NB4 (cell line): ENCODE data around the gene PTP4A1.
"Not testable (repeated sequence)": the region's sequence is repeated elsewhere in the genome, so short reads cannot be mapped to it uniquely, and the experiment has no call there.

Experiments
- DNase-seq: peaks from one replicate; pipeline ENCODE4 v3.0.0; 2010; ENCODE audit warnings: low read depth
- H3K4me3 ChIP-seq: one replicate; pipeline ENCODE4 v1.5.1; 2011; ENCODE audit warnings: mild to moderate bottlenecking, low read depth, low read length, moderate library complexity
- MYC ChIP-seq: IDR thresholded peaks from 2 replicates; pipeline ENCODE4 v1.6.1; 2011; ENCODE audit warnings: low read depth, low read length
- POLR2A ChIP-seq: IDR thresholded peaks from 2 replicates; pipeline ENCODE4 v1.6.1; 2011; ENCODE audit warnings: mild to moderate bottlenecking; ENCODE audit not compliant: insufficient read length; ENCODE audit errors: extremely low read depth
- TF ChIP-seq, protein P1 (sequence below): IDR thresholded peaks from 2 replicates; pipeline ENCODE4 v1.6.1; 2011; ENCODE audit warnings: low read depth, low read length
- TF ChIP-seq, protein P2 (sequence below): IDR thresholded peaks from one replicate; pipeline ENCODE4 v1.5.1; 2012; ENCODE audit warnings: low read depth, low read length

Gene PTP4A1

DNA sequence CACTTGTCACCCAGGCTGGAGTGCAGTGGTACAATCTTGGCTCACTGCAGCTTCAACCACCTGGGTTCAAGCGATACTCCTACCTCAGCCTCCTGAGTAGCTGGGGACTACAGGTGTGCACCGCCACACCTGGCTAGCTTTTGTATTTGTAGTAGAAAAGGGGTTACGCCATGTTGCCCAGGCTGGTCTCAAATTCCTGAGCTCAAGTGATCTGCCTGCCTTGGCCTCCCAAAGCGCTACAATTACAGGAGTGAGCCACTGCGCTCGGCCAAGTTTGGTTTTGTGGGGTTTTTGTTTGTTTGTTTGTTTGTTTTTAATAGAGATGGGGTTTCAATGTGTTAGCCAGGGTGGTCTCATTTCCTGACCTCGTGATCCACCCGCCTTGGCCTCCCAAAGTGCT is 12.3 kb downstream of the PTP4A1 start:
- DNase-seq, result no peak
- TF ChIP-seq MYC, result no peak
- TF ChIP-seq POLR2A, result no peak

DNA sequence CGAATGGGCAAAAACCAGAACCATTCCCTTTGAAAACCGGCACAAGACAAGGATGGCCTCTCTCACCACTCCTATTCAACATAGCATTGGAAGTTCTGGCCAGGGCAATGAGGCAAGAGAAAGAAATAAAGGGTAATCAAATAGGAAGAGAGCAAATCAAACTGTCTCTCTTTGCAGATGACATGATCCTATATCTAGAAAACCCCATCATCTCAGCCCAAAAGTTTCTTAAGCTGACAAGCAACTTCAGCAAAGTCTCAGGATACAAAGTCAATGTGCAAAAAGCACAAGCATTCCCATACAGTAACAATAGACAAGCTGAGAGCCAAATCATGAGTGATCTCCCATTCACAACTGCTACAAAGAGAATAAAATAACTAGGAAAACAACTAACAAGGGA is 13.4 kb downstream of the PTP4A1 start:
- H3K4me3 ChIP-seq, DNase-seq: not testable (repeated sequence)

More for the DNA sequence above, 12.3 kb downstream of the PTP4A1 start:
- H3K4me3 ChIP-seq, result no peak overlapping the region

DNA sequence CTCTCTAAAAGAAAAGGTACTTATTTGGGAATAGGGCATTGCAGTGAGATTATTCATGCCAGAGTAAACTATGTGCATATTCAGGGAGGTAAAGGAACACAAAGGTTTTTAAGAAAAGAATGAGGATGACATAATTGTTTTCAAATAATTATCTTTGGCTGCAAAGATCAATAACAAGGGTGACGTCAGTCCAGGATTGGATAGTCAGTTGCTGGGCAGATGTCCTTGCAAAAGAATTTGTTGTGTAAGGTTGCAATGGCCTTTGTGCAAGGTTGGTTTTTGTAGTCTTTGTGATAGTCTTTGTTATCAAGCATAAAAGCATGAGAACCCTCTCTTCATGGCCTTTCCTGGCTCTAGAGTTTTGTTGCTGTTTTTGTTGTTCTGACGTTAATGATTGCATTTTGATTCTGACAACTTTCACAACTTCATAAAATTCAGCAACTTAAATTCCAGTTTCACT is 17.7 kb downstream of the PTP4A1 start:
- no peak for DNase-seq
- H3K4me3 ChIP-seq, result no peak overlapping the region
- TF ChIP-seq, protein P1, sequence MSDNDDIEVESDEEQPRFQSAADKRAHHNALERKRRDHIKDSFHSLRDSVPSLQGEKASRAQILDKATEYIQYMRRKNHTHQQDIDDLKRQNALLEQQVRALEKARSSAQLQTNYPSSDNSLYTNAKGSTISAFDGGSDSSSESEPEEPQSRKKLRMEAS, result no peak
- TF ChIP-seq, protein P2, sequence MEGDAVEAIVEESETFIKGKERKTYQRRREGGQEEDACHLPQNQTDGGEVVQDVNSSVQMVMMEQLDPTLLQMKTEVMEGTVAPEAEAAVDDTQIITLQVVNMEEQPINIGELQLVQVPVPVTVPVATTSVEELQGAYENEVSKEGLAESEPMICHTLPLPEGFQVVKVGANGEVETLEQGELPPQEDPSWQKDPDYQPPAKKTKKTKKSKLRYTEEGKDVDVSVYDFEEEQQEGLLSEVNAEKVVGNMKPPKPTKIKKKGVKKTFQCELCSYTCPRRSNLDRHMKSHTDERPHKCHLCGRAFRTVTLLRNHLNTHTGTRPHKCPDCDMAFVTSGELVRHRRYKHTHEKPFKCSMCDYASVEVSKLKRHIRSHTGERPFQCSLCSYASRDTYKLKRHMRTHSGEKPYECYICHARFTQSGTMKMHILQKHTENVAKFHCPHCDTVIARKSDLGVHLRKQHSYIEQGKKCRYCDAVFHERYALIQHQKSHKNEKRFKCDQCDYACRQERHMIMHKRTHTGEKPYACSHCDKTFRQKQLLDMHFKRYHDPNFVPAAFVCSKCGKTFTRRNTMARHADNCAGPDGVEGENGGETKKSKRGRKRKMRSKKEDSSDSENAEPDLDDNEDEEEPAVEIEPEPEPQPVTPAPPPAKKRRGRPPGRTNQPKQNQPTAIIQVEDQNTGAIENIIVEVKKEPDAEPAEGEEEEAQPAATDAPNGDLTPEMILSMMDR, result no peak
- TF ChIP-seq MYC (no peak), POLR2A (no peak)

DNA sequence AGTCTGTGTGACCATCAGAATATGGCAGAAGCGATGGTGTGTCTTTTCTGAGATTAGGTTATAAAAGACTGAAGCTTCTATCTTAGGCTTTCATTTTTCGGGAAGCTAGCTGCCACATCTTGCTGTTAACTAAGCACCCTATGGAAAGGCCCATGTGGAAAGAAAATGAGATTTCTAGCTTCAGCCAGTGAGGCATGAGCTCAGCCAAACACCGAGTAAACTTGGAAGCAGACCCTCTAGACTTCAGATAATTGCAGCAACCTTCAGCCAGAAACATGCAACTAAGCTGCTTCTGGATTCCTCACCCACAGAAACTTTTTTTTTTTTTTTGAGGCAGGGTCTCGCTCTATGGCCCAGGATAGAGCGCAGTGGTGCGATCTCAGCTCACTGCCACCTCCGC is 20.6 kb downstream of the PTP4A1 start:
- TF ChIP-seq MYC, result no peak
- TF ChIP-seq, protein P2, result no peak
- H3K4me3 ChIP-seq, result no peak overlapping the region
- no peak for DNase-seq

DNA sequence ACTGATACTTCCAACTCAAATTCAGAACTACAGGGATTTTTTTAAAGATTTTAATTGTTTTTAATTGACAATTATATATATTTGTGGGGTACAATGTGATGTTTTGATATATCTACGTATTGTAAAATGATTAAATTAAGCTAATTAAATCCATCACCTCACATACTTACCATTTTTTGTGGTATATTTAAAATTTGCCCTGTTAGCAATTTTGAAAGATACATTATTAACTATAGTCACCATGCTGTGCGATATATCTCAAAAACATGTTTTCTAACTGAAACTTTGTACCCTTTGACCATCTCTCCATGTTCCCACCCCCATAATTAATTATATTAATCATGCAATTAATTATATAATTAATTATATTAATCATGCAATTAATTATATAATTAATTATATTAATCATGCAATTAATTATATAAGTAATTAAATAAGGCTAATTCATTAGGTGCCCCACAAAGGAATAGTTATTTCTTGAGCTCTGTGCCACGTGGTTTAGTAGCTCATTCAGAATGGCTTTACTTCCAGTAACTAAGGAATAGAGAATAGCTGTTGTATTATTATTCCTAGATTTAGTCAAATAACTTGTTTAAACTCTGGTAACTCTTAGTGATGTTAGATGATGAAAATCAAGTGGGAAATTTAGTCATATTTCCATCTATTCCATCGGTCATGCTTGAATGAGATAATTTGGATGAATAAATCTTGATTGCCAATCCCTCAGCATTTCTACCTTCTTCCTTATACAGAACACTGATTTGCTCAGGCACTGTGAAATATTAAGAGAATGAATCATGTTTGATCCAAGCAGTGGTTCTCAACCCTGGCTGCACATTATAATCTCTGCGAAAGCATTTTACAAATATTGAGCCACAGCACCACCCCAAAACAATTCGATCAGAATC is 25.1 kb downstream of the PTP4A1 start:
- TF ChIP-seq POLR2A (no peak), MYC (no peak)
- TF ChIP-seq, protein P1, result no peak
- TF ChIP-seq, protein P2, result no peak
- H3K4me3 ChIP-seq, result no peak overlapping the region
- DNase-seq, result no peak

DNA sequence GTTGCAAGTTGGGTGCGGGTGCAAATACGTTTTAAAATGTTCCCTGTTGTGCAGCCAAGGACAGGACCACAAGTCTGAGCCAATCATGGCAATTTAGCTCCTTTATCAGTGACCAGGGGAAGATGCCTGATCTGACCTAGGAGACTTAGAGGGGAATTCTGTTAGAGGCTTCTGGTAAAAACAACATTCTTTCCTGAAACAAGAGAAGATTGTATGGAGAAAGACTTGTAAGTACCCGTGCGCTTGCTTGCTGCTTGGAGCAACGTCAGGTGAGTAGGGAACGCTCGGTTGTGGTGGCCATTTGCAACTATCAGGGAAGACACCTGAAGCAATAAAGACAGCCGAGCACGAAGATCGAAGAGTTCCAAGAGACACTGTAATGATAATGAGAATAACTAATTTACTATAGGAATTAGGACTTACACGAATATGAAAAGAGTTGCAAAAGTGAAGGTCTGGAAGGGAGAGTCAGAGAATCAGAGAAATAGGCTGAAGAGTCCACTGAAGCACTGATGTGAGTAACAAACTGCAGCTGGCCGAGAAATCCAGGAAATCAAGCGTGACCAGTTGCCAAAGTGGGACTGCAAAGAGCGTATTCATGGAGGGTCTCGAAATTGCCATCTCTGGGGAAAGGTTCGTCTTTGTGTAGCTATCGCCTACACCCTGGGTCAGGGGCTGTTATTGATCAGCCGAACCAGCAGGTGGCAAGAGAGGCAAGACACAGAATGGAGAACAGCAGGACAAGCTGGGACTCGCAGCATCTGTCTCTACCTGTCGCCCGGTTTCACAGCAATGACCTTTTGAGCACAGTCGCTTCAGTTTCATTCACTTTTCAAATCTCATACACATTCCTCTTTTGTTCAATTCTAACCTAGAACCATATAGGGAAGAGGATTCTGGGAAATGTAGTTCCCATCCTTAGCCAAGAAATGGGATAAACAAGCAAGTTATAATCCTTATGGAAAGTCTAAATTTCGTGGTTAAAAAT is 26.1 kb downstream of the PTP4A1 start:
- DNase-seq, result peak; percentile 77
- H3K4me3 ChIP-seq, result peak overlapping the region; percentile 66
- TF ChIP-seq, protein P1, result peak; percentile 47
- TF ChIP-seq MYC (0 out of 2 replicates have a peak, but pooled peaks have one; percentile 21), POLR2A (no peak)
- TF ChIP-seq, protein P2, result peak; percentile 92
